ENCODE results near the gene PPARG. TPM values are rescaled to one million over a fixed set of nuclear protein-coding genes. Genes with fewer than 3 reads are reported as not detected.

PPARG gene
- total RNA-seq, 1 experiment from 2014 or later, result 71.6 TPM

DNA sequence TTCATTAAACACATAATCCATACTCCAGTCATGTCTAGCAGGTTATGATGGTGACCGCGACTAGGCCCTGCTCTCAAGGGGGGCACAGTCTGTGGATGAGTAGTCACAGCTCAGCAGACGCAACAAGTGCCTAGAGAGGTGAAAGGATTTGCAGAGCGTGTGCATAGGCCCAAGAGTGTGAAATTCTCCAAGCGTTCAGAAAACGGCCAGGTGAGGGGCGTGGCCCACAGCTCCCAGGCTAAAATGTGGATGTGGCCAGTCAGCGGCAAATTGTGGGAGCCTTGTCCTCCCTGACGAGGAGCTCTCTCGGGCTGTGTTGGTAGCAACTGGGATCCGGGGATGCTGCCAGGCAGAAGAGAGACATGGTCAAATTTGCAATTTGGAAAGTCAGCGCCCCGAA lies 149.0 kb downstream of the PPARG start:
- TF ChIP-seq SP1 (IDR thresholded peaks at IDR 0.05; ENCODE audit: low read depth) (no peak), CBX3 (IDR thresholded peaks at IDR 0.05; ENCODE audit: low read depth) (no peak), POLR2A (IDR thresholded peaks at IDR 0.05; ENCODE audit: borderline replicate concordance, extremely low read depth, insufficient read depth, insufficient read length) (no peak), RAD21 (IDR thresholded peaks at IDR 0.05; ENCODE audit: low read depth) (no peak)
- H3K4me1 ChIP-seq (ENCODE audit: control insufficient read depth in 1 of 2, insufficient read depth in 2 of 2, low read length in 2 of 2), result peaks cover 0 to 18% of the 10 kb centered on the region in 2 experiments; a peak in 3 of 4 replicates
- H3K4me3 ChIP-seq (replicated peaks in 1 of 2; ENCODE audit: low read depth in 1 of 2, low read length in 2 of 2), result no peak overlapping the region
- H3K9ac ChIP-seq (ENCODE audit: low read length), result no peak overlapping the region
- ATAC-seq (no peak), DNase-seq (ENCODE audit: low read depth, low spot score) (no peak)
- intact Hi-C loops (cut with micrococcal nuclease), result no loop called here
- CTCF ChIA-PET, result no interaction called here
- RAD21 ChIA-PET (ENCODE audit: low non-redundant PET in 1 of 2, low total read pairs in 2 of 2, uncharacterized antibody in 2 of 2, unreplicated experiment in 2 of 2), result no interaction called here
- no peak overlapping the region for H2AFZ ChIP-seq (ENCODE audit: low read depth, low read length, poor library complexity, severe bottlenecking)
- BruUV-seq (replicated peaks), result no TSS peak
- H3K79me2 ChIP-seq (ENCODE audit: insufficient read depth, low read length), result no peaks in the 10 kb centered on the region
- H3K27me3 ChIP-seq (ENCODE audit: insufficient read depth, low read length), result no peaks in the 10 kb centered on the region
- H3K27ac ChIP-seq (ENCODE audit: low read depth, low read length), result no peak overlapping the region
- H3K9me3 ChIP-seq (ENCODE audit: control insufficient read depth in 1 of 2, insufficient read depth in 1 of 2, low read depth in 1 of 2, low read length in 2 of 2), result no peaks in the 10 kb centered on the region
- H3K9me2 ChIP-seq (ENCODE audit: insufficient read depth), result no peaks in the 10 kb centered on the region
- H3K36me3 ChIP-seq (ENCODE audit: control insufficient read depth in 1 of 2, insufficient read depth in 2 of 2, low read length in 2 of 2), result no peaks in the 10 kb centered on the region
- H4K20me1 ChIP-seq (ENCODE audit: insufficient read depth), result no peaks in the 10 kb centered on the region
- H3K4me2 ChIP-seq (ENCODE audit: low read length), result no peak overlapping the region
- POLR2A ChIA-PET, result no interaction called here

DNA sequence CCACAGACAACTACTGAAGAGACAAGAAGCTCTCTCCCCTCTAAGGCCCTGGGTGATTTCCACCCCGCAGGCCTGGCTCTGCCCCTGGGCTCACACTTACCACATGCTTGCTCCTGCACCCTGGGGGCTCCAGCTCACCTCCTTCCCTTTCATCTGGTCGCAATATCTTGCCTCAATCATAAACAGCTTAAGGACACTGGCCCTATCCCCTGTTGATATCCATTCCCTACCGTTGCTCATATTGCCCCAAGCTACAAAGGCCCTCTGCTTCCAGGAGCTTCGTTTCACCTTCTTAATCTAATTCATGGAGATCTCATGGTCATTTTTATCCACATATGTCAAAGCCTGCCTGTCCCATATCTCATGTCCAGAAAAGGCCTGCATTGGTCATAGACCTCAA lies 149.4 kb downstream of the PPARG start:
- no peaks in the 10 kb centered on the region for H3K79me2 ChIP-seq (ENCODE audit: insufficient read depth, low read length)
- ChIA-PET POLR2A (no interaction called here), RAD21 (ENCODE audit: low non-redundant PET in 1 of 2, low total read pairs in 2 of 2, uncharacterized antibody in 2 of 2, unreplicated experiment in 2 of 2) (no interaction called here), CTCF (no interaction called here)
- BruUV-seq (replicated peaks), result no TSS peak
- intact Hi-C loops (cut with micrococcal nuclease), result no loop called here
- H3K9me2 ChIP-seq (ENCODE audit: insufficient read depth), result no peaks in the 10 kb centered on the region
- TF ChIP-seq POLR2A (IDR thresholded peaks at IDR 0.05; ENCODE audit: borderline replicate concordance, extremely low read depth, insufficient read depth, insufficient read length) (no peak), ELF1 (IDR thresholded peaks at IDR 0.05; ENCODE audit: borderline replicate concordance, low read depth) (no peak), SIN3A (IDR thresholded peaks at IDR 0.05; ENCODE audit: low read depth) (no peak), ZNF274 (IDR thresholded peaks at IDR 0.05; ENCODE audit: low read depth, low read length) (no peak), FOSL1 (IDR thresholded peaks at IDR 0.05; ENCODE audit: low read depth) (no peak), EGR1 (IDR thresholded peaks at IDR 0.05; ENCODE audit: low read depth) (no peak), YY1 (IDR thresholded peaks at IDR 0.05; ENCODE audit: extremely low read depth, insufficient replicate concordance, low read depth, low read length) (no peak), POLR2AphosphoS5 (IDR thresholded peaks at IDR 0.05; ENCODE audit: low read depth, low read length) (no peak)
- no peaks in the 10 kb centered on the region for H3K36me3 ChIP-seq (ENCODE audit: control insufficient read depth in 1 of 2, insufficient read depth in 2 of 2, low read length in 2 of 2)
- H4K20me1 ChIP-seq (ENCODE audit: insufficient read depth), result no peaks in the 10 kb centered on the region
- H3K9me3 ChIP-seq (ENCODE audit: control insufficient read depth in 1 of 2, insufficient read depth in 1 of 2, low read depth in 1 of 2, low read length in 2 of 2), result no peaks in the 10 kb centered on the region
- H3K4me3 ChIP-seq (replicated peaks in 1 of 2; ENCODE audit: low read depth in 1 of 2, low read length in 2 of 2), result no peak overlapping the region
- no peak overlapping the region for H2AFZ ChIP-seq (ENCODE audit: low read depth, low read length, poor library complexity, severe bottlenecking)
- DNase-seq (ENCODE audit: low read depth, low spot score) (no peak), ATAC-seq (no peak)
- no peak overlapping the region for H3K4me2 ChIP-seq (ENCODE audit: low read length)
- no peak overlapping the region for H3K9ac ChIP-seq (ENCODE audit: low read length)
- peaks cover 4 to 23% of the 10 kb centered on the region in 2 experiments for H3K4me1 ChIP-seq (ENCODE audit: control insufficient read depth in 1 of 2, insufficient read depth in 2 of 2, low read length in 2 of 2)
- H3K27me3 ChIP-seq (ENCODE audit: insufficient read depth, low read length), result no peaks in the 10 kb centered on the region
- H3K27ac ChIP-seq (ENCODE audit: low read depth, low read length), result no peak overlapping the region
